Activated naive CD4-positive, alpha-beta T cell treated with anti-CD3 and anti-CD28 coated beads for 36 hours (primary cell): ENCODE data around the gene SPATA9. TPM values are rescaled to one million over a fixed set of nuclear protein-coding genes. Genes with fewer than 3 reads are reported as not detected.
A peak's percentile ranks its signal among the peaks of the same experiment; 100 is the strongest.

Experiments used
- CTCF ChIA-PET: fragments of 350-600 bp; sonication (Branson Sonifier 250); formaldehyde crosslinking; loops from one replicate; lab custom pipeline; 2021; ENCODE audit warnings: antibody characterized with exemption; lab: Charles Lee
- DNase-seq: peaks from one replicate; pipeline ENCODE4 v3.0.0-alpha.2; 2020
- H3K27ac Mint-ChIP-seq: one replicate; pipeline ENCODE4 v1.8.0; 2021; ENCODE audit warnings: mild to moderate bottlenecking, mixed read lengths
- H3K27me3 Mint-ChIP-seq: one replicate; pipeline ENCODE4 v1.8.0; 2021; ENCODE audit warnings: low read depth, mixed read lengths
- H3K36me3 Mint-ChIP-seq: one replicate; pipeline ENCODE4 v1.8.0; 2021; ENCODE audit warnings: low read depth, mixed read lengths
- H3K4me1 Mint-ChIP-seq: one replicate; pipeline ENCODE4 v1.8.0; 2021; ENCODE audit warnings: low read depth, mixed read lengths
- H3K4me3 Mint-ChIP-seq: one replicate; pipeline ENCODE4 v1.8.0; 2021; ENCODE audit warnings: mild to moderate bottlenecking, moderate library complexity, mixed read lengths
- H3K9me3 Mint-ChIP-seq: one replicate; pipeline ENCODE4 v1.8.0; 2021; ENCODE audit warnings: mixed read lengths
- intact Hi-C: fragments of 100-400 bp; cut with micrococcal nuclease; formaldehyde crosslinking; loops from one replicate; pipeline ENCODE4 v1.15.1; 2023
- total RNA-seq, 2 experiments: library from RNA; stranded (reverse); gene quantifications; one replicate each; pipeline ENCODE4 v1.2.3, GENCODE V29; 2021

The SPATA9 gene, protein sequence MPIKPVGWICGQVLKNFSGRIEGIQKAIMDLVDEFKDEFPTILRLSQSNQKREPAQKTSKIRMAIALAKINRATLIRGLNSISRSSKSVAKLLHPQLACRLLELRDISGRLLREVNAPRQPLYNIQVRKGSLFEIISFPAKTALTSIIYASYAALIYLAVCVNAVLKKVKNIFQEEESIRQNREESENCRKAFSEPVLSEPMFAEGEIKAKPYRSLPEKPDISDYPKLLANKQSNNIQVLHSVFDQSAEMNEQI
- not detected for total RNA-seq

DNA sequence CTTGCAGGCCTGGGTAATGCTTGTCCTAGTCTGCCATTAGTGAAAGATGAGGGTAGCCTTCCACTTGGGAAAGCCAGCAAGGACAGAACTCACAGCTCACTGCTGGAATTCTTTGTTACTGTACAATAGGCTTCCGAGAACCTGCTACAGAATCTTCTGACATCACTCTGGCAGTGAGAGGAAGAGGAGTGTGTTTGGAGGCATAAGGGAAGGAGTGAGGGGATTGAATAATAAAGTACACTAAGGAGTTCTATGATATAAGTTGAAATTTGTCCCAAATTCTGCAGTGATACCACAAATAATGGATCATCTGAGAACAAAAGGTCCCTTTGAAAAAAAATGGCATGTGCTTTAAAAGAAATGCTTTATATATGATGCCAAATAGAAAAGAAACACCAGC is at the start of gene SPATA9:
Gene SPATA9, minus strand, starts transcription at position 101 of the 400 bp plus-strand sequence. CDS start 137 bp downstream, outside the sequence.
- no peak within 1 kb of the TSS for H3K4me3 Mint-ChIP-seq
- H3K27me3 Mint-ChIP-seq, result peaks cover 2% of the 10 kb centered on the region
- CTCF ChIA-PET, result no interaction called here
- H3K4me1 Mint-ChIP-seq, result no peaks in the 10 kb centered on the region
- no peaks in the 10 kb centered on the region for H3K9me3 Mint-ChIP-seq
- DNase-seq, result no peak
- no peak within 1 kb of the TSS for H3K27ac Mint-ChIP-seq
- no peaks in the 10 kb centered on the region for H3K36me3 Mint-ChIP-seq
- intact Hi-C loops, result no loop called here

GRCh38 chr5:95731571-95732554 is 49.1 kb upstream of the SPATA9 start:
- Mint-ChIP-seq H3K9me3 (no peaks in the 10 kb centered on the region), H3K4me3 (peak overlapping the region; percentile 75), H3K4me1 (peaks cover 38% of the 10 kb centered on the region), H3K27ac (no peak overlapping the region), H3K36me3 (no peaks in the 10 kb centered on the region), H3K27me3 (peaks cover 37% of the 10 kb centered on the region)
- intact Hi-C loops, result loop anchor here (1.0 to 5.0 kb wide), 3 partner anchors 15 to 230 kb away; partner anchors contain the start of gene ELL2
- CTCF ChIA-PET, result interaction anchor here (1.0 kb wide), 1 partner anchor 50 kb away, joined by 4 read pairs; no protein-coding TSS in a partner anchor
- peak; percentile 47 for DNase-seq

DNA sequence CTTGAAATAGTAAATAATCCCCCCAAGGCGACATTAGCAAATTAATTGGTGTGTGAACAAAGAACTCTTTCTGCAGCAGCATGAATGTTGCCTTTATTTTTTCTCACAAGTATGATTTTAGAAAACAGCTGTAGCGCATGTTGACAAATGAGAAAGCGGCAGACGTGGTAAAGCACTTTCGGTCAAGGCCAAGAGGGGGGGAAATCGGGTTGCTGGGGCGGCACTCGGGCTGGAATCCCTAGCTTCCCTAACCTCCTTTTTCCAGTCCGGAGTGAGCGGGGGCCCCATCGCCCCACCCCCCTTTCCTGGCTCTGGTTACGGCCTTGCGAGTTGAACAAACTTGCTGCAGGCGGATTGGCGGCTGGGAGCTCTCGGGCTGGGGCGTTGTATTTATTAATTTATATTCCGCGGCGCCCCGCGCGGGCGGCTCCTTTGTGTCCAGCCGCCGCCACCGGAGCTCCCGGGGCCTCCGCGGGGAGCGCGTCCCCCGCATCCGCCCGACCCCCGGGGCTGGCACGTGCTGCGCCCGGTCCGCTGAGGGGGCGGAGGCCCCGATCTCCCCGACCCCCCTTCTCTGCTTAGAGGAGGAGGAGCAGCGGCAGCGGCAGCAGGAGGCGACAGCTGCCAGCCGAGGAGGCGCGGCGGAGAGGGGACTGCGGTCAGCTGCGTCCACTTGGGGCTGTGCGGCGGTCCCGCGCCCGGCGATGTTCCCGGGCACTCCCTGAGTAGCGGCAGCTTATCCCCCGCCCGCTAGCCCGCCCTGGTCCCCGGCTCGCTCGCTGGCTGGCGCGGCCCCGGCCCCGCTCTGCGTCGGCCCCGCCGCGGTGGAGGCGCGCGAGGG is 48.2 kb upstream of the SPATA9 start, which contains the start of gene RHOBTB3:
Gene RHOBTB3, plus strand, starts transcription at position 607 of the 841 bp plus-strand sequence. CDS start 347 bp downstream, outside the sequence.
- intact Hi-C loops, result loop anchor here (1.0 to 5.0 kb wide), 2 partner anchors 29 to 231 kb away; partner anchors contain the start of gene ELL2
- CTCF ChIA-PET, result interaction anchor here (1.0 kb wide), 2 partner anchors 50 to 84 kb away, joined by 4 read pairs; partner anchors contain the start of gene RFESD
- Mint-ChIP-seq H3K27ac (no peak within 1 kb of the TSS), H3K36me3 (no peaks in the 10 kb centered on the region), H3K9me3 (no peaks in the 10 kb centered on the region), H3K4me1 (peaks cover 39% of the 10 kb centered on the region), H3K4me3 (peak within 1 kb of the TSS; percentile 75), H3K27me3 (peaks cover 37% of the 10 kb centered on the region)
- peak; percentile 28 for DNase-seq

DNA sequence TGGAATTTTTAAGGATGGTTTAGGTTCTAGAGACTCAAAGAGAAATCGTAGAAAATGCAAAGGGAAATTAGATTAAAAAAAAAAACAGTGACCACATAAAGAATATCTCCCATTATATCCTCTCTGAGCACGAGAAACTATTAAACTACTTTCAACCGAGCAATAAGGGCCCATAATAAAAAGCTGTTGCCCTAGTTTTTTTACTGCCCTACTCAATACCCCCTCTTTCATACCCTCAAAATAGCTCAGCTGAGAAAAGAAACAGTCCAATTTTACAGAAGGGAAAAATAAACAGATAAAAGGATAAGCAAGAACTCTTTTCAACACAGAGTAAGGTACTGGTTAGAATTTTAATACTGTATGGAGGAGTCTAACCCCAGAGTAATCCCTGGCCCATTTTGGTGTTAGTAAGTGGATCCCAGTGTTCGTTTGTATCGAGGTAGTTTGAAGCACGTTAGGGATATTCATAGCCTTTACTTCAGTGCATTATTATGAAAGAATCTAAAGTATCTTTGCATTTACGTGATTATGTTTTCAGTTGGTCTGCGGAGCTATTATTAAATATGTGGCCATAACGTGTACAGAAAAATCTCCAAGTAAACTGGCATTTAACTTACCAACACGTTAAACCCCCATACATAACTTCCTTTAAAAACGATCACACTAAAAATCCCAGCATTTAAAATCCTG is 47.4 kb upstream of the SPATA9 start:
- peaks cover 35% of the 10 kb centered on the region for H3K27me3 Mint-ChIP-seq
- CTCF ChIA-PET, result interaction anchor here (0.6 to 1.0 kb wide), 4 partner anchors 43 to 95 kb away, joined by 3 to 4 read pairs (median 3); partner anchors contain the start of gene RFESD
- no peaks in the 10 kb centered on the region for H3K9me3 Mint-ChIP-seq
- DNase-seq, result no peak
- no peaks in the 10 kb centered on the region for H3K36me3 Mint-ChIP-seq
- peak overlapping the region; percentile 52 for H3K4me3 Mint-ChIP-seq
- peaks cover 38% of the 10 kb centered on the region for H3K4me1 Mint-ChIP-seq
- intact Hi-C loops, result loop anchor here (5.0 kb wide), 1 partner anchor 232 kb away; the partner anchor contains the start of gene ELL2
- H3K27ac Mint-ChIP-seq, result no peak overlapping the region

DNA sequence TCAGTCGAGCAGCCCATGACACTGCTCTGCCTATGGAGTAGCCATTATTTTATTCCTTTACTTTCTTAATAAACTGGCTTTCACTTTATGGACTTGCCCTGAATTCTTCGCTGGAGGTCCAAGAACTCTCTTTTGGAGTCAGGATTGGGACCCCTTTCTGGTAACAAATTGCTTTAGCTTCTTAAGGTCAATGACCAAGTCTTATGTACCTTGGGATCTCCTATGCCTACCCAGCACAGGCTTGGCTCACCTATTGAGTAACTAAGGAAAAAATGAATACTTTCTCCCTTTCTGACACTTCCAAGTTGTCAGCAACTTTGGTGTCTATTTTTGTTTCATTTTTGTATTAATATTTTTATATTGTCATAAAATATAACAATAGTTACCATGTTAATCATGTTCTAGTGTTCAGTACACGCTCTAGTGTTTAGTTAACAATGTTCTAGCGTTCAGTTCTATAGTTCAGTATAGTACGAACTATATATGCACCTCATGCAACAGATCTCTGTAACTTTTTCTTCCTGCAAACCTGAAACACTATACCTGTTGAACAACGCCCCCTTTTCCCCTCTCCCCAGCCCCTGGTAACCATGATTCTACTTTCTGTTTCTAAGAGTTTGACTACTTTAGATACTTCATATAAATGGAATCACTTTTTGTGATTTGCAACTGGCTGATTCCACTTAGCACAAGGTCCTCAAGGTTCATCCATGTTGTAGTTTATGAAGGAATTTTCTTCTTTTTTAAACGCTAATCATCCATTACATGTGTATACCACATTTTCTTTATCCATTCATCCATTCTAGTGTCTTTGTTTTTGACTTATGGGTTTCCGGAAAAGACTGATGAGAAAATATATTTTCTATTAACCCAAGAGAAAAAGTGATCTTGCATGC is 46.6 kb upstream of the SPATA9 start:
- Mint-ChIP-seq H3K27me3 (peaks cover 30% of the 10 kb centered on the region), H3K4me1 (peaks cover 37% of the 10 kb centered on the region), H3K9me3 (no peaks in the 10 kb centered on the region), H3K27ac (no peak overlapping the region), H3K36me3 (no peaks in the 10 kb centered on the region), H3K4me3 (peak overlapping the region; percentile 11)
- DNase-seq, result no peak
- CTCF ChIA-PET, result interaction anchor here (0.6 kb wide), 1 partner anchor 44 kb away, joined by 3 read pairs; no protein-coding TSS in a partner anchor
- intact Hi-C loops, result loop anchor here (2.0 to 5.0 kb wide), 2 partner anchors 17 to 233 kb away; partner anchors contain the start of gene ELL2

- Mint-ChIP-seq H3K27me3 (peaks cover 28% of the 10 kb centered on the region), H3K4me1 (peaks cover 42% of the 10 kb centered on the region), H3K9me3 (no peaks in the 10 kb centered on the region), H3K4me3 (no peak overlapping the region), H3K36me3 (no peaks in the 10 kb centered on the region), H3K27ac (no peak overlapping the region)
- peak; percentile 27 for DNase-seq
- CTCF ChIA-PET, result no interaction called here
- intact Hi-C loops, result loop anchor here (2.0 kb wide), 1 partner anchor 16 kb away; no protein-coding TSS in a partner anchor
Measured at GRCh38 chr5:95728494-95729114, 45.8 kb upstream of the SPATA9 start.

GRCh38 chr5:95727764-95728191 is 45.0 kb upstream of the SPATA9 start:
- Mint-ChIP-seq H3K27ac (no peak overlapping the region), H3K4me1 (peaks cover 43% of the 10 kb centered on the region), H3K9me3 (no peaks in the 10 kb centered on the region), H3K4me3 (no peak overlapping the region), H3K36me3 (no peaks in the 10 kb centered on the region), H3K27me3 (peaks cover 20% of the 10 kb centered on the region)
- CTCF ChIA-PET, result interaction anchor here (1.0 kb wide), 1 partner anchor 32 kb away, joined by 3 read pairs; no protein-coding TSS in a partner anchor
- no peak for DNase-seq
- intact Hi-C loops, result loop anchor here (2.0 kb wide), 1 partner anchor 15 kb away; no protein-coding TSS in a partner anchor

DNA sequence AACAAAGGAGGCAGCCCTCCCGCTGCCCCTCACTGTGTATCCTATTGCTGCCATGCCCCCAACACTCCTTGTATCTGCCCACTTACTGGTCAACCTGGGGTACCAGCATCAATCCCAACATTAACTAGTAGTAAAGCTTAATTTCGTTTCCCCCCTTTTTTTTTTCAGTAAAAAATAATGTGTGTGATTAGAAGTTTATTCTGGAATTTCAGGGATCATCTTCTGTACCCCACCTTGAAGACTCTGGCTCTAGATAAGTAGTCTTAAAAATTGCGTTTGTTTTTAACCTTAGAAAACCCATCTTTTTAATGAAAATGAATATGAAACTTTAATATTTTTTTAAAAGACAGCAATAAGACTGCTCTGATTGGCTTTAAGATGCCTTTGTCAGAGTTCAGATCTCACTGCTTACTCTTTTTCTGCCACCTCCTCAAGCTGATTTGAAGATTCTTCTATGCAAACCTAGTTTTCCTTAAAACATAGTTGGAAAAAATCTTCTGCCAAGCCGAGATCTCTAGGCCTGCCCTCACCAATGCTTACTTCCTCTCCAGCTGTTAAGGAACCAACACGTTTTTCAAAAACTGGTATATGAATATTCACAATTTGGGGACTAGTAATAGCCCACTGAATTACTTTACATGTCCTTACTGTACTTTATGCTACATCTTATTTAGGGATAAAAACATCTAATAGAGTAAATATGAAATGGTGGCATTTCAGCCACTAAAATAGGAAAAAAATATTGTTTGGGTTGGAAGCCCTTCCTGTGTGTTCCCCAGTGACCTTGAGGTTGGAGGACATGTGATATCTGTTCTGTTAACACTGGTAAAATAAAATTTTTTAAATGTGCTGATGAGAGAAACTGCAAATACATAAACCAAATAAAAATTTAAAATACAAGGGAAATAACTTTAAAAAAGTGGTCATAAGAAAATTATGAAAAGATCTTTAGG is 44.3 kb upstream of the SPATA9 start:
- H3K27ac Mint-ChIP-seq, result no peak overlapping the region
- DNase-seq, result no peak
- intact Hi-C loops, result no loop called here
- CTCF ChIA-PET, result interaction anchor here (1.0 kb wide), 1 partner anchor 31 kb away, joined by 3 read pairs; no protein-coding TSS in a partner anchor
- no peak overlapping the region for H3K4me3 Mint-ChIP-seq
- no peaks in the 10 kb centered on the region for H3K9me3 Mint-ChIP-seq
- H3K27me3 Mint-ChIP-seq, result peaks cover 15% of the 10 kb centered on the region
- H3K4me1 Mint-ChIP-seq, result peaks cover 41% of the 10 kb centered on the region
- no peaks in the 10 kb centered on the region for H3K36me3 Mint-ChIP-seq
